Kidney (tissue), 14 donors: ENCODE measurements around the gene ZSWIM5. TPM values are rescaled to one million over a fixed set of nuclear protein-coding genes. Genes with fewer than 3 reads are reported as not detected.

Source experiments
- DNase-seq, 5 donors: peaks; one replicate each; pipeline ENCODE4 v3.0.0-alpha.2; 2013 to 2020
- FAIRE-seq: peaks from 2 replicates; lab custom pipeline; 2012; peaks lifted over from hg19 to GRCh38; lab: Jason Lieb, UNC
- H3K27ac ChIP-seq, 2 donors: one replicate each; pipeline ENCODE4 v1.7.0; 2013; ENCODE audit warnings: low read depth in 2 of 2, low read length in 2 of 2, inconsistent platforms in 1 of 2
- H3K27me3 ChIP-seq: one replicate; pipeline ENCODE4 v1.7.1; 2013; ENCODE audit warnings: low read length, inconsistent platforms; ENCODE audit not compliant: control insufficient read depth, insufficient read depth
- H3K36me3 ChIP-seq, 3 donors: one replicate each; pipeline versions ENCODE4 v1.7.0 to v1.7.1; 2013; ENCODE audit warnings: low read length in 3 of 3, control low read depth in 1 of 3, inconsistent platforms in 1 of 3; ENCODE audit not compliant: insufficient read depth in 3 of 3, control insufficient read depth in 2 of 3
- H3K4me1 ChIP-seq, 3 donors: one replicate each; pipeline versions ENCODE4 v1.7.0 to v1.7.1; 2013; ENCODE audit warnings: low read length in 3 of 3, inconsistent platforms in 1 of 3, low read depth in 1 of 3; ENCODE audit not compliant: control insufficient read depth in 2 of 3, insufficient read depth in 2 of 3
- H3K4me3 ChIP-seq, 3 donors: one replicate each; pipeline versions ENCODE4 v1.7.0 to v1.8.1; 2013; ENCODE audit warnings: low read length in 3 of 3, control low read depth in 1 of 3, inconsistent platforms in 1 of 3
- H3K9ac ChIP-seq, 3 donors: one replicate each; pipeline versions ENCODE4 v1.7.0 to v1.7.1; 2013; ENCODE audit warnings: low read length in 3 of 3, control low read depth in 1 of 3, inconsistent platforms in 1 of 3
- H3K9me3 ChIP-seq, 3 donors: one replicate each; pipeline versions ENCODE4 v1.7.0 to v1.7.1; 2013; ENCODE audit warnings: low read length in 3 of 3, control low read depth in 1 of 3, inconsistent platforms in 1 of 3; ENCODE audit not compliant: control insufficient read depth in 2 of 3, insufficient read depth in 1 of 3
- CTCF ChIP-seq: IDR thresholded peaks from 3 replicates; pipeline ENCODE4 v1.5.1; 2012; ENCODE audit warnings: mild to moderate bottlenecking, moderate library complexity, borderline replicate concordance; ENCODE audit not compliant: insufficient read depth; ENCODE audit errors: extremely low read depth
- intact Hi-C: fragments of 100-400 bp; cut with DNase I; formaldehyde crosslinking; loops from one replicate; pipeline ENCODE4 v1.11.1; 2022
- polyA plus RNA-seq: library from polyadenylated mRNA; stranded (reverse); fragments of 350-450 nt; fragmentation: Illumina TruSeq; extraction: RNeasy Lipid Tissue Mini Kit (QIAGEN cat#74804); gene quantifications from one replicate; pipeline ENCODE4 v1.2.3, GENCODE V29; 2014; ENCODE audit warnings: low read depth, low replicate concordance; ENCODE audit not compliant: insufficient read depth
- total RNA-seq: library from RNA; stranded (reverse); fragmentation: NEBNext Ultra II Directional; extraction: Animal tissue kit (Norgen Biotek cat#: 25700); gene quantifications from one replicate; pipeline ENCODE4 v1.2.1, GENCODE V29; 2021
- donor health status: control.
- donor health status: control.
- donor health status: control.
- donor health status: control.
- donor health status: control.
- donor health status: DM: yes; HTN: yes; CAD: no.
- donor health status: Normal renal cell carcinoma (clear cell type).

Gene ZSWIM5
- total and polyA plus RNA-seq, 2 donors from 2014 or later: 1.9 to 4.8 TPM

GRCh38 chr1:45038661-45039364, 167.6 kb downstream of the ZSWIM5 start:
- intact Hi-C loops: no loop called here
- no peaks in the 10 kb centered on the region for H3K27me3 ChIP-seq
- no peak overlapping the region for H3K9ac ChIP-seq
- peaks cover 0 to 8% (median 3%) of the 10 kb centered on the region in 3 donors for H3K36me3 ChIP-seq
- no peak for TF ChIP-seq CTCF
- H3K4me3 ChIP-seq: no peak overlapping the region
- no peak overlapping the region for H3K27ac ChIP-seq
- no peaks in the 10 kb centered on the region for H3K4me1 ChIP-seq
- FAIRE-seq: no peak
- no peak for DNase-seq
- H3K9me3 ChIP-seq: no peaks in the 10 kb centered on the region

GRCh38 chr1:45038240-45038639, 168.2 kb downstream of the ZSWIM5 start:
- FAIRE-seq (no peak), DNase-seq (no peak)
- Histone ChIP-seq H3K9ac (no peak overlapping the region), H3K27ac (no peak overlapping the region), H3K4me3 (no peak overlapping the region), H3K4me1 (no peaks in the 10 kb centered on the region), H3K9me3 (no peaks in the 10 kb centered on the region), H3K36me3 (peaks cover 0 to 5% (median 3%) of the 10 kb centered on the region in 3 donors), H3K27me3 (no peaks in the 10 kb centered on the region)
- TF ChIP-seq CTCF: no peak
- intact Hi-C loops: no loop called here

GRCh38 chr1:45037456-45037855, 168.9 kb downstream of the ZSWIM5 start:
- no peak for FAIRE-seq

More at GRCh38 chr1:45037456-45037855, 168.9 kb downstream of the ZSWIM5 start:
- DNase-seq: no peak
- TF ChIP-seq CTCF: no peak
- no peak overlapping the region for H3K4me3 ChIP-seq
- no peaks in the 10 kb centered on the region for H3K4me1 ChIP-seq
- H3K9me3 ChIP-seq: no peaks in the 10 kb centered on the region
- intact Hi-C loops: no loop called here
- peaks cover 0 to 4% (median 3%) of the 10 kb centered on the region in 3 donors for H3K36me3 ChIP-seq
- no peak overlapping the region for H3K27ac ChIP-seq
- no peaks in the 10 kb centered on the region for H3K27me3 ChIP-seq
- H3K9ac ChIP-seq: no peak overlapping the region
